Epithelial cell of esophagus (primary cell): ENCODE data around the gene PMEPA1.

Experiments used
- DNase-seq: peaks from one replicate; pipeline ENCODE4 v3.0.0; 2010; ENCODE audit warnings: low read depth
- H3K4me3 ChIP-seq: 2 replicates; pipeline ENCODE4 v1.5.1; 2011; ENCODE audit warnings: mild to moderate bottlenecking, low read length, control low read depth
- CTCF ChIP-seq: IDR thresholded peaks from 2 replicates; pipeline ENCODE4 v1.5.1; 2011; ENCODE audit warnings: low read depth, mild to moderate bottlenecking, low read length, control low read depth, inconsistent platforms; ENCODE audit not compliant: insufficient read depth; ENCODE audit errors: missing control alignments

Gene PMEPA1

GRCh38 chr20:57753332-57754164, 43.7 kb upstream of the PMEPA1 start:
- H3K4me3 ChIP-seq = no peak overlapping the region
- DNase-seq = no peak
- TF ChIP-seq CTCF = no peak

- no peak for TF ChIP-seq CTCF
- DNase-seq = no peak
- no peak overlapping the region for H3K4me3 ChIP-seq
These were observed 41.6 kb upstream of the PMEPA1 start for GRCh38 chr20:57751411-57751810.

- no peak overlapping the region for H3K4me3 ChIP-seq
- no peak for TF ChIP-seq CTCF
- DNase-seq = no peak
These were observed 40.1 kb upstream of the PMEPA1 start for GRCh38 chr20:57749869-57750268.

- no peak for DNase-seq
- no peak for TF ChIP-seq CTCF
- no peak overlapping the region for H3K4me3 ChIP-seq
These were observed 39.4 kb upstream of the PMEPA1 start for GRCh38 chr20:57749131-57749690.

GRCh38 chr20:57748601-57749130, 38.9 kb upstream of the PMEPA1 start:
- no peak for TF ChIP-seq CTCF
- peak overlapping the region; percentile 5 for H3K4me3 ChIP-seq
- peak; percentile 88 for DNase-seq

GRCh38 chr20:57747861-57748481, 38.2 kb upstream of the PMEPA1 start:
- TF ChIP-seq CTCF = no peak
- H3K4me3 ChIP-seq = no peak overlapping the region
- no peak for DNase-seq
